Middle frontal gyrus (tissue), 1 donor: ENCODE results near the gene MAD1L1.
A peak's percentile ranks its signal among the peaks of the same experiment; 100 is the strongest.
"Not testable (repeated sequence)": the region's sequence is repeated elsewhere in the genome, so short reads cannot be mapped to it uniquely, and the experiment has no call there.

ENCODE experiments used
- DNase-seq: peaks from one replicate; pipeline ENCODE4 v3.0.0-alpha.2; 2015; ENCODE audit warnings: low spot score; ENCODE audit errors: extremely low spot score

Gene MAD1L1

DNA sequence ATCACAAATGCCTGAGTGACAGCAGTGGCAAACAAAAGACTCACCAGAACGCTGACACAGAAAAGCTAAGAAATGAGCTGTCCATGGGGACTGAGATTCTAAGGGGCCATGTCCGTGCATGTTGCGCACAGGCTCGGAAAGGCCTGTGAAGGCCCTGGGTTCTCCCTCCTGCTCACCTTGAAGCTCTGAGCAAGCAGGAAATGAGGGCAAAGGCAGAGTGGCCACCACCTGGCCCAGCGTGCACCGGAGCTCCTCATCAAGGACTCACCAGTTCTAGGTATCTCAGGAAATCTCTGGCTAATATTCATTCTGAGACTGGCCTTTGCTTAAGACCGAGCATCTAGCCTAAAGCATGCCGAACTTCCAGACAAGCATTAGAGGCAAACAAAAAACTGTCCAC lies 52.7 kb downstream of the MAD1L1 start:
- no peak for DNase-seq

DNA sequence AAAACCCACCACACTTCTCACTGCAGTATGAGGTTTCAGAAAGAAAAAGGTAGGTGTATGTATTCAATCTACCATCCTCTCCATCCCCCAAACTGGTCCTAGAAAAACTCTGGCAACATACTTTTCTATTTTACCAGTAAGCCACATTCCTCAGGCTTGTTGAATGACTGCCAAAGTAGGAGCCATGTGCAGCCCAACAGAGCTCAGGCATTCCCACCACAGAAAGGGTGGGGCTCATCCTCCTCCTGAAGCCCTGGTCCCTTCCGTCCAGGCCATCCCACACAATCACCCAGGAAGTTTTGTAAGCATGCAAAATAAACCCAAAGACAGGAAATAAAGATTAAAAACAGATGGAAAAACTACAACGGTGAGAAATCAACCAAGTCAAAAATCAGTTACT lies 57.2 kb downstream of the MAD1L1 start:
- DNase-seq = no peak

DNA sequence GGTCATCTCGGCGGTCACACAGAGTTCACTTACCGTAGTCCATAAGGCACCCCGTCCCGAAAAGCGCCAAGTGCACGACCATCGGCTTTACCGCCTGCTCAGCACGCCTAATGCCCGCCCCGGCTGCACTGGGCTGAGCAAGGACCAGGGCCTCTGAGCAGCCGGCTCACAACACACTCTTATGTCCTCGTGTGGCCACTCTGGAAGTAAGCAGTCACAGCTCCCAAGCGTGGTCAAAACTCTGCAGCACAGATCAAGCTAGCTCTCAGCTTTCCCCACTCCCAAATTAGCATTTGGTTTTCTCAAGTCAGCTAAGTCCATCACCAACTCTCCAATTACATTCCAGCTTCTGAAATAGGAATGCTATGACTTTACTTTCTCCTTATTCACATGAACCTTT lies 57.7 kb downstream of the MAD1L1 start:
- DNase-seq = no peak

DNA sequence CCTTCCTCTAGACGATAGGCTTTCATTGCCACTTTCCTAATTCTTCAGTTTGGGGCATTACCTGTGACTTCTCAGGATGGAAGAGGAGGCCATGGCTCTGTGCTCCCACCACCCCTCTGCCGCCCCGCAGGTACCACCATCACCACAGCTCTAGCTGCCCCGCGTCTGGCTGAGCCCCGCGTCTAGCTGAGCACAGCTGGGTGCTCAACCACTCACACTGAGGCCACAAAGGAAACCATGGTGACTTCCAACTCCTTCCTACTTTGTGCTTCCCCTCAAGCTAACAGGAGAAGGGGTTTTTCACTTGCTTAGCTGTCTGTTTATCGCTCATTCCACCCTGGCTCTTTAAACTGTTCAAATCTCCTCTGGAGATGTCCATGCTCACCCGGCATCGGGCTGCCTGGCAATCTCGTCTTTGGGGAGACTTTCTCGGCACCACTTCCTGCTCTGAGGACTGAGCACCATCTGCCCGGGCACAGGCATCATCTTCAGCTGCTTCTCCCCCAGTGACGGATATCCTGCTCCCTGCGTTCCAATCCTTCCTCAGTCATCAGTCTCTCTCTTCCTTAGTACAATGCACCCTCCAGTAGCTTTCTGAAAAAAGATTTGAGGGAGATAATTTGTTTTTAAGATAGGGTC lies 59.4 kb downstream of the MAD1L1 start:
- DNase-seq = no peak

DNA sequence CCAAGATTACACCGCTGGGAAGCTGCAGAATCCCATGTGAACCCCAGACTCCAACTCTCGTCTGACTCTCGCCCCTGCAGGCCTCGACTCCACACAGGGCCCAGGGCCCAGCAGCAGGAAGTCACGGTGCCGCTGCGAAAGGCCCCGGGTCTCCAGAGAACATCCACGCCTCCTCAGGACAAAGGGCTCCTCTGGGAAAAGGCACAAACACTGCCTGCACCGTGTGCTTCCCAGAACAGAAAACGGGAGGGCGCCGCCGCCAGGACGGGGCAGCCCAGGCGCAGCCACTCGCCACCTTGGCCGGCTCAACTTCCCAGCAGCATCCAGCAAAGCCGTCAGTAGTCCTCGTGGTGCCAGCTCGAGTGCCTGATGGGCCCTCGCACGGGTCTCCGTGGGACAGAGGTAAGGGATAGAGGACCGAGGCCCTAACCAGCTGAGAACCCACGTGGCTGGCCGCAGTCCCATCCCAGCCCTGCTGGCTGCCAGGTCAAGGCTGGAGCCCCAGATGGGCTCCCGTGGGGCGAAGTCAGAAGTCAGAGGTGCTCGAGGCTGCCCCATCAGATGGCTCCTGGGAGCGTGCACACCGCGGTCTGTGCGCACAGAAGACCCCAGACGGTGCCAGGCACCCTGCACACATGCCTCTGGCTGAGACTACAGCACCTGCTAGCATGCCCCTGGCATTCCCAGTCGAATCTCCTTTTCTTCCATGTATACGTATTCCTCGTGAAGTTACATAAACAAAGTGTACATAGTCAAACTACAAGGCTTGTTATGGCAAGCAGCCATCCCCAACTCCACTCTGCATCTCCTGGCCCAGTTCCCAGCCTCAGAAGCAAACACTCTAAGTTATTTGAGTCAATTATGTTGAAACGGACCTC lies 60.2 kb downstream of the MAD1L1 start:
- peak; percentile 42 for DNase-seq

DNA sequence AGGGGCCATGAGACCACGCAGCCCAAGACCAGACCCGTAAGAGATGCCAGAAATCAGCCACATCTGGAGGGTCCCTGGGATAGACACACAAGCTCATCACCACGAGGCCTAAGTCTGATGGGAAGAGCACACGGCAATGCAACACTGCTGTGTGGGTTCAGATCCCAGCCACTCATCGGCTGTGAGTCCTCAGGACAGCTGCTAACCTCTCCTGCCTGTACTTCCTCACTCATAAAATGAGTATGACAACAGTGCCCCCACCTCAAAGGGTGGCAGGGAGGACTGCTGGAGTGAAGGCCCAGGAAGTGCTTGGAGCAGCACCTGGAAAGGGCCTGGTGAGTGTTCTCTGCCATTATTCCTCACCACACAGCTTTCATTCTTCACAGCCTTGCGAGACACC lies 60.9 kb downstream of the MAD1L1 start:
- DNase-seq = no peak

DNA sequence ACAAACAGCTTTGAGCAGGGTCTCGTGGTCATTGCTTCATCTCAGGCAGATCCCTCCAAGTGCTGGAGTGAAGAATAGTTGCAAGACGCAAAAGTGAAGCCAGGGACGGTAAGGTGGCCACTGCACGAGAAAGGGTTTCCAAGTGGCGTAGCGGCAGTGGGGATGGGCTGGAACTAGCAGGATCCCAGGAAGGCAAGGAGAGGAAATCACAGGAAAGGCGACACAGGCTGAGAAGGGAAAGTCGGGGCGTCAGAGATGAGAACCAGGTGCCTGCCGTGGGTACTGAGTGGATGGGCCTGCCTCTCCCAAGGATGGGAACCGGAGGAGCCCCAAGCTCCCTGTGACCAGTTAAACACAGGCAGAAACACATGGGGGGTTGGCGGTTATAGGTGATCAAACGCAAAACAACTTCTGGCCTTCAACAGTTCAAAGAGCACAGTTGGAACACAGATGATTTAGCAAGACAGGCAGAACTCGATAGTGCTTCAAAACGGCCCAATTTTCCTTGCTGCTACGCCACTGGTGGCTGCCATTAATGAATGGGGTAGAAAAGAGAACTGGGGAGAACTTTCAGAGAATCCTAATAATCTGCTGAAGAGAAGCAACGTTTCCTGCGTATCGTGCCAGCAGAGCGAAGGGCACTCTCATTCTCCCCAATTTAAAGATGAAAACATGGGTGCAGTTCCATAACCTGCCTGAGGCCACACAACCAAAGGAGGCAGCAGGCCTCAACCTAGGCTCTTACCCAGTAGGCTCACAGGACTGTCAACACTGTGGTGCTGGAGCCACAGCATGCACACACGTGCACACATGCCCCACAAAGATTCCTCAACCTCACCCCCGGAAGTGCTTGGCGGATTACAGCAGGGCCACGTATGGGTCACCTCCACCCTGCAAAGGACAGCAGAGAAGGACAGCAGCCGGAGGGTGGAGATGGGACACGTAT lies 61.9 kb downstream of the MAD1L1 start:
- no peak for DNase-seq

DNA sequence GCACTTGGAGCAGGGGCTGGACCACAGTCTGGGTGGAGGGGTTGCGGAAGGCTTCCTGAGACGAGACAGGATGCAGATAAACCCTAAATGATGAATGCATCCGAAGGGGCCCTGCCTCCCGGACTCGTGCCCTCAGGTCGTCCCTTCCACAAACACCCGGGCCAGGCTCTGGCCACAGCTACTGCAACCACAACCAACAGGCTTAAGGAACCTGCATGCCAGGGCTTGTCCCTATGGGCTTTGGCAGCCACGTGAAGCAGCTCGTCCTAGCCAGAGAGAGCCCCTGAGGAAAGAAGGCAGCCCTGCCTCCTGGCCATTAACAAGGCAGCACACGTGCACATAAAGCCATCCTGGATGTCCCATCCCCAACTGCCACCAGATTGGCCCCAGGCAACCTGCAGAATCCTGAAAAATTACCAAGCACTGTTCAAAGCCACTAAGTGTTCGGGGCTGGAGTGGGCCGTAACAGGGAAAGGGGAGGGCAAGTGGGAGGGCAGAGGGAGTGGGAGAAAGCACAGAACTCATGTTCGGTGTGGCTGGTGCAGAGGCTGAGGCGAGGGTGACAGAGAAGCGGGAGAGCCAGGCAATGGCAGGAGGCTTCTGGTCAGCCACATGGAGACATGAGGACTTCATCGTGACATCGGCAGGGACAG lies 62.7 kb downstream of the MAD1L1 start:
- DNase-seq = no peak

DNA sequence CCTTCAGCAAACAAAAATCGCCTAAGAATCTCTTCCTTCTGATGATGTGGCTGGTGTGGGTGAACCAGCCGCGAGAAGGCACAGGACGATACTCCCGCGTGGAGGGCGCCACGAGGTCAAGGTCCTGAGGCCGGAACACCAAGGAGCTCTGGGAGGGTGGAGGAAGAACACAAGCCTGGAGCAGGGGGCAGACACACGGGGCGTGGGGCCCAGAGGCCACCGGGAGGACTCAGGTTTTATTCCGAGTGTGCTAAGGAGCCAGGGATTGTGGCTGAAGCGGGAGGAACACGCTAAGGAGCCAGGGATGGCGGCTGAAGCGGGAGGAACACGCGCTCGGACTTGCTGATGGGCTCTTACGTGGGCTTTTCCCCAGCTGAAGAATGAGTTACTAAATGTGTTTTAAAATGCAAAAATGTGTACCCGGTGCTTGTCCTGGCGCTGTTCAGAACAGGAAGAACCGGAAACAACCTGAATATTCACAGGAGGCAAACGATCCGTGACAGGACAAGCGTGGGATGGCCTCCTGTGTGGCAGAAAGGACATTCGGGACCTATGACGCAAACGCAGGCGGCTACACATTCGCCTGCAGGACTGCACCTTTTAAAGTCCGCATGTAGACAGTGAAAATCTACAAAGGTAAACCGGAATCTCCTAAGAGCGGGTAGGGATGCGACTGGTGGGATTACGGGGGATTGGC lies 64.0 kb downstream of the MAD1L1 start:
- no peak for DNase-seq

DNA sequence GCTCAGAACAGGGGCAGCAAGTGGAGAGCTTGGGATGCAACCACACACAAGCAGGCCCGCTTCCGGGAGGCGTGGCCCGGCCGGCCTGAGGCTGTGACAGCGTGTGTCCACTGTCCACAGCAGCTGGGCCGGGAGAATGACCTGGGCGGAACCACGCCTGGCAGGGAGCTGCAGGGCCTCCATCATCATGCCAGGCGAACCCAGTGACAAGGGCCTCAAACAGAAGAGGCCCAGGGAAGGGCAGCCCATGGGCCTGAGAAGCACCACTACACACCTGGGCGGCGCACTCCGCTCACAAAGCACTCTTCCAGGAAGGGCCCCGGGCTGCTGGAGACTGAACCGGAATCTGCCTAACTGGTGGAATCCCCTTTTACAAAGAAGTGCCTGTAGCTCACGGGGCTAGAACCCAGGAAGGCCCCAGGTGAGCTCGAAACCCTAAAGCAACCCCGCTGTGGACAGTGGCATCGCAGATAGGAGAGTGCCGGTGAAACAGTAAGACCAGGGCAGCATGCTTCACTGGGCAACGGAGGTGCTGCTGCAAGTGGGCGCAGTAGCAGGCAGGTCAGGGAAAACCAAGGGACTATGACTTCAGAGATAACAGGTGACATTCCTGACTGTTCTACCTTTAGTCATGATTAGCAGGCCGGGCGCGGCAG lies 66.0 kb downstream of the MAD1L1 start:
- no peak for DNase-seq

DNA sequence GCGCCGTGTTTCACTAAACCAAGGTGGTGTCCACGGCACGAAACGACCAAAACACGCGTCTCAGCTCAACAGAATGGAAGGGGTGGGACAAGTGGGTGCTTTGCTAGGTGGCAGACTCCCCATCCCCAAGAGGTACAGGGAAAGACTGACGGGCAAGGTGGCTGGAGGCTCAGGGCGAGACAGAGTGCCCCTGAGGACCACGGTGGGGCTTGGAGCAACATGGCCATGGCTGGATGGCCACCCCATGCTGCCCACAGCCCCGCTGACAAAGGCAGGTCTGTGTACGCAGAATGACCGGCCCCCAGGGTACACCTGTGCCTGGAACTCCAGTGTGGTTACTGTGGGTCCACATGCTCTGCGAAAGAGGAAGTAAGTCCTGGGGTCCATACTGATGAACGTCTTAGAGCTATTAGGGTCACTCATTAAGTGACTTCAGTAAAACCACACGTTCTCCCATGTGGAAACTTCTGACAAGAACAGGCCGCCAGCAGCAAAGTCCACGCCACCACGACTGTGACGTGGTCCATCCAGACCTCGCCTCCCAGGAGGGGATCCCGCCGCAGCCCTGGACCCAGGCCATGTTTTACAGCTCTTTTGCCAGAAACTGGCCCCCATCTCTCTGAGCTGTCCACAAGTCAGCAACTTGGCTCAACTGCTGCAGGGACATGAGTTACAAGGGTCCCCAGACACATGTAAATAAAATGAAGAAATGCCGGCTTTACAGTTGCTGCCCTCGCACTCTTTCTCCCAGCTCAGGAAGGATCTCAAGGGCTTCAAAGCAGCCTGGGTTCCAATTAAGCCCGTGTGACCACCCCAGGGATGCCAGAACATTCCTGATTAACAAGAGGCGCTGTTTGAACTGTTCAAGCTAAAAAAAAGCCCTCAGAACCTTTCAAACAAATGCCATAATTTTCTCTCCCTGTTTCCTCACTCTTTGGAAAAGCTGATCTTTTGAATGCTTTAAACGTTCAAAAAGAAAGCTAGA lies 66.8 kb downstream of the MAD1L1 start:
- no peak for DNase-seq

DNA sequence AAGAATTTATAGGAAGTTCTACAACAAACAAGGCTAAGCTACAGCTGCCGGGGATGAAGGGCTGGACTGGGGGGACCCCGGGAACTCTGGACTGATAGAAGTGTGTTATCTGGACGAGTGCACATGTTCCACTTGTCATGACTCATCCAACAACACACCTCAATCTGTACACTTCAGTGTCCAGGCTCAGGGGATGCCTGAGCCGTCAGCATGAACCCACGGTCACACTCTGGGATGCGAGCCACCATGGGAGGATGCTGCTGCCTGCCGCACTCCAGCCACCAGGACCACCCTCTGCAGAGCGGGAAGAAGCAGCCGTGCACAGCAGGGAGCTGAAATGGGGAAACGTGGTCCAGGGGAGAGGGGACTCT lies 67.5 kb downstream of the MAD1L1 start:
- no peak for DNase-seq

DNA sequence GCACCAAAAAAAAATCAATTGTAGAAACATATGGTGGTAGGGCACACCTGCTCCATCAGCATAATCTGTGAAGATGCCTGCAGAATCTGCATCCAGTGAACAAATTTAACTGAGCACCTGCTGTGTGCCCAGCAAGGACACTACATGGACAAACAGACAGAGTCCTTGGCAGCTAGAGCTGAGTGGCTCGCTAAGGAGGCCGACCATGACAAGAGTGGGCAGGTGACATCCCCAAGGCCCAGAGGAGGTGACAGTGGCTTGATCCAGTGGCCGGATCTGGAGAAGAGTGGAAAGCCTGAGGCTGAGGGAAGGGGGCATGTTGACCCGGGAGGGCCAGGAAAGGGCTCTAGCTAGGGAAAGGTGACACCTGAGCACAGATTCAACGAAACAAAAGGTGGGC lies 68.1 kb downstream of the MAD1L1 start:
- no peak for DNase-seq

DNA sequence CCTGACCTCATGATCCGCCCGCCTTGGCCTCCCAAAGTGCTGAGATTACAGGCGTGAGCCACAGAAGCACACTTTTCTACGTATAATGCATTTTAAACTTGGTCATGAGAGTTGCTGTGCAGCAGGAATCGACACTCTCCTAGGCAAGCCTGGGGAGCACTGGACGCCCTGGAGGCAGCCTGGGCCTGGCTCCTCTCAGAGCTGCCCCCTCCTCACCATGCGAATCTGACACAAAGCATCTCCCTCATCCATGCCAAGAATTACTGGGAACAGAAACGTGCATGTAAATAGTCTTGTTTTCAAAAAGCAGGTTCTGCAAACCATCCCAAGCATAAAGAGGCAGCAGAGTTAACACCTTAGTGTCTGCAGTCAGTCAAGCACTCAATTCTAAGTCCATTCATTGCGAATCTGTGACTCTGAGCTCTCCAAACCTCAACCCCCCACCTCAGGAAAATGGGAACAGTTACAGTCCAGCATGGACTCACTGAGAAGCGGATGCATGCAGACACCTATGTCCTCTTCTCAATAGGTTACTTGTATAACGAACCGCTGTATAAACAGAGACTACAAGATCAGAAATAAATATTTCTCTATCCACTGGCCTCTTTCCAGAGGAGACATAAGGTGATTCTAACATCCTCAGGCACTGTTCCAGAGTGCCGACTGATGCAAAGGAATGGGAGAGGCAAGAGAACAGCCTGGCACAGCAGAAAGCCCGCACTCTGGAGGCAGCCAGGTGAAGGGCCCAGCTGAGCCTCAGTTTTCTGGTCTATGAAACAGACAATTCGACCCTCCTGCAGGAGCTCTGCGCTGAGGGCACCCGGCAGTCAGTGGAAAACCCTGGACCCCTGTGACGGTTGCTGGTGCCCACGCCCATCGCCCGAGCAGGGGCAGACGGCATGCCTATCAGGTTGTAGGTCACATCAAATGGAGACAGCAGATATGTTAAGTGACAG lies 68.9 kb downstream of the MAD1L1 start:
- no peak for DNase-seq

DNA sequence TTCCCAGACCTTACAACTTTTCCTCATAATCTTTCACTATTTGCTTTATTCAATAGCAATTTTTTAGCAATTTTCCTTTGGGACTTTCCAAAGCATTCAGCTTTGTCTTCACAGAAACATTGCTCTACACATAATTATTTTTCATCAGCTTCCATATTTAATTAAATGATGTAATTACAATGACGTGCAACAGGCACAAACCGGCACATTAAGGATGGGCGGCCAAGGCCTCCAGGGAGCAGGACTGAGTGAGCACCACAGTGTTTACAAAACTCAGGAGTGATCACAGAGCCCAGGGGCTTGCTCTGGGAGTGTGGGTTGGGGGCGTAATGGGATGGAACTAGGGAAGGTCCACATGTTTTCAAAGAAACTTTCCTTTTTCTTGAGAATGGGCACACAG lies 69.8 kb downstream of the MAD1L1 start:
- DNase-seq = no peak

DNA sequence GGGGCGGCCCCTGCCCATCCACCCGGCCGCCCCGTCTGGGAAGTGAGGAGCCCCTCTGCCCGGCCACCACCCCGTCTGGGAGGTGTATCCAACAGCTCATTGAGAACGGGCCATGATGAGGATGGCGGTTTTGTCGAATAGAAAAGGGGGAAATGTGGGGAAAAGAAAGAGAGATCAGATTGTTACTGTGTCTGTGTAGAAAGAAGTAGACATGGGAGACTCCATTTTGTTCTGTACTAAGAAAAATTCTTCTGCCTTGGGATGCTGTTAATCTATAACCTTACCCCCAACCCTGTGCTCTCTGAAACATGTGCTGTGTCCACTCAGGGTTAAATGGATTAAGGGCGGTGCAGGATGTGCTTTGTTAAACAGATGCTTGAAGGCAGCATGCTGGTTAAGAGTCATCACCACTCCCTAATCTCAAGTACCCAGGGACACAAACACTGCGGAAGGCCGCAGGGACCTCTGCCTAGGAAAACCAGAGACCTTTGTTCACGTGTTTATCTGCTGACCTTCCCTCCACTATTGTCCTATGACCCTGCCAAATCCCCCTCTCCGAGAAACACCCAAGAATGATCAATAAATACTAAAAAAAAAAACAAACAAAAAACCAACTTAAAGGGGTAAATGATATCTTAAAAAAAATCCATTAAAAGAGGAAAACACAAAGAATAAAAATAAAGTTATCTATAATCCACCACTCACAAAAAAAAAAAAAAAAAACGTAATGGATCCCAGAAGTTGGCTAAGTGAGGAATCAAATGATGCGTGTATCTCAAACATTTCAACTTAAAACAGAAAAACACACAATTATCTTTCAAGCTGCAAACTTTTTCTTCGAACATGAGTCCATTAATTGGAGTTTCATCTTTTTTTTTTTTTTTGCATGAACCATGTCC lies 70.5 kb downstream of the MAD1L1 start:
- not testable (repeated sequence) for DNase-seq

DNA sequence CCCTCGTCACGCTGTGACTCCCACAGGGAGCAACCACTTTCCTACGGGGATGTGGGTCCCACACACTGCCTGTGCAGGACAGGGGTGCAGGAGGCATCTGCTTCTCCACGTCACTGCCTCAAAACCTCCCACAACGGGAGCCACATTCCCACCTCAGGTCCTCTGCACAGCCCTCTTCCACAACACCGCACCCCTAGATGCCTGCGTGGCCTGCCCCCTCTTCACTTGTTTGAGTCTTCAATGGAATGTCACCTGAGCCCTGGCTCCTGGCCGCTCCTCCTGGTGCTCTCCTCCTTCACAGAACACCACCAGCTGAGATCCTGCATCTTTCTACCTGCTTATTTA lies 73.6 kb downstream of the MAD1L1 start:
- DNase-seq = no peak
